IgD-negative memory B cell (primary cell): ENCODE data around the gene C10orf143. TPM values are rescaled to one million over a fixed set of nuclear protein-coding genes. Genes with fewer than 3 reads are reported as not detected.
"Not testable (repeated sequence)": the region's sequence is repeated elsewhere in the genome, so short reads cannot be mapped to it uniquely, and the experiment has no call there.

Experiments
- H3K27ac Mint-ChIP-seq, 3 donors: one replicate each; pipeline ENCODE4 v1.8.0; 2020 to 2022; ENCODE audit warnings: mild to moderate bottlenecking in 3 of 3, mixed read lengths in 3 of 3, moderate library complexity in 1 of 3
- H3K27me3 Mint-ChIP-seq: one replicate; pipeline ENCODE4 v1.8.0; 2021; ENCODE audit warnings: mixed read lengths
- H3K36me3 Mint-ChIP-seq: one replicate; pipeline ENCODE4 v1.8.0; 2020; ENCODE audit warnings: mild to moderate bottlenecking, mixed read lengths
- H3K4me1 Mint-ChIP-seq, 3 donors: one replicate each; pipeline ENCODE4 v1.8.0; 2020 to 2022; ENCODE audit warnings: mixed read lengths in 3 of 3, mild to moderate bottlenecking in 1 of 3
- H3K4me3 Mint-ChIP-seq, 4 donors: one replicate each; pipeline ENCODE4 v1.8.0; 2020 to 2022; ENCODE audit warnings: mild to moderate bottlenecking in 4 of 4, mixed read lengths in 4 of 4, moderate library complexity in 3 of 4
- H3K9me3 Mint-ChIP-seq, 3 donors: one replicate each; pipeline ENCODE4 v1.8.0; 2020 to 2021; ENCODE audit warnings: mixed read lengths in 3 of 3, mild to moderate bottlenecking in 1 of 3
- polyA plus RNA-seq: library from polyadenylated mRNA; unstranded; fragments of 300-500 nt; fragmentation: Illumina TruSeq; gene quantifications from one replicate; pipeline ENCODE4 v1.2.3, GENCODE V29; 2021

The C10orf143 gene
- polyA plus RNA-seq, 1 donor from 2014 or later = 21.1 TPM

GRCh38 chr10:130128062-130128781 is 17.6 kb upstream of the C10orf143 start:
- Mint-ChIP-seq H3K27me3 (peaks cover 14% of the 10 kb centered on the region), H3K4me3 (no peak overlapping the region), H3K27ac (no peak overlapping the region)

GRCh38 chr10:130127364-130128061 is 16.9 kb upstream of the C10orf143 start:
- Mint-ChIP-seq H3K9me3 (no peaks in the 10 kb centered on the region), H3K36me3 (no peaks in the 10 kb centered on the region), H3K27me3 (peaks cover 14% of the 10 kb centered on the region), H3K27ac (no peak overlapping the region), H3K4me1 (peaks cover 0 to 4% (median 3%) of the 10 kb centered on the region in 3 donors), H3K4me3 (no peak overlapping the region)

More at GRCh38 chr10:130128062-130128781, 17.6 kb upstream of the C10orf143 start:
- Mint-ChIP-seq H3K36me3 (no peaks in the 10 kb centered on the region), H3K9me3 (no peaks in the 10 kb centered on the region), H3K4me1 (peaks cover 0 to 4% (median 3%) of the 10 kb centered on the region in 3 donors)

- no peaks in the 10 kb centered on the region for H3K4me1 Mint-ChIP-seq
- H3K27ac Mint-ChIP-seq = no peak overlapping the region
- H3K27me3 Mint-ChIP-seq = peaks cover 1% of the 10 kb centered on the region
- H3K36me3 Mint-ChIP-seq = no peaks in the 10 kb centered on the region
- H3K9me3 Mint-ChIP-seq = peaks cover 0 to 15% (median 8%) of the 10 kb centered on the region in 3 donors
- H3K4me3 Mint-ChIP-seq = no peak overlapping the region
Observed at GRCh38 chr10:130121486-130122079, 11.0 kb upstream of the C10orf143 start.

- H3K4me1 Mint-ChIP-seq, H3K27ac Mint-ChIP-seq, H3K36me3 Mint-ChIP-seq, H3K27me3 Mint-ChIP-seq: not testable (repeated sequence)
- Mint-ChIP-seq H3K9me3 (peaks cover 0 to 17% (median 8%) of the 10 kb centered on the region in 3 donors), H3K4me3 (peak overlapping the region in 1 of 4 donors; percentile 40)
Observed at GRCh38 chr10:130117535-130117934, 6.9 kb upstream of the C10orf143 start.

- not testable (repeated sequence) for H3K27me3 Mint-ChIP-seq, H3K4me1 Mint-ChIP-seq, H3K27ac Mint-ChIP-seq, H3K36me3 Mint-ChIP-seq, H3K4me3 Mint-ChIP-seq
- peaks cover 0 to 17% (median 8%) of the 10 kb centered on the region in 3 donors for H3K9me3 Mint-ChIP-seq
Observed at GRCh38 chr10:130116942-130117341, 6.3 kb upstream of the C10orf143 start.

- no peaks in the 10 kb centered on the region for H3K36me3 Mint-ChIP-seq
- H3K27ac Mint-ChIP-seq = peak overlapping the region in 1 of 3 donors; percentile 3
- H3K4me1 Mint-ChIP-seq = peaks cover 5 to 23% (median 19%) of the 10 kb centered on the region in 3 donors
- no peaks in the 10 kb centered on the region for H3K27me3 Mint-ChIP-seq
- H3K4me3 Mint-ChIP-seq = peak overlapping the region in 1 of 4 donors; percentile 21
- peaks cover 0 to 10% (median 7%) of the 10 kb centered on the region in 3 donors for H3K9me3 Mint-ChIP-seq
Observed at GRCh38 chr10:130112821-130113220, 2.2 kb upstream of the C10orf143 start.

- H3K9me3 Mint-ChIP-seq = peaks cover 0 to 2% (median 0%) of the 10 kb centered on the region in 3 donors
- peak overlapping the region; percentile 91 to 99 (median 98) for H3K4me3 Mint-ChIP-seq
Observed at GRCh38 chr10:130111852-130112180, 1.2 kb upstream of the C10orf143 start.

GRCh38 chr10:130111113-130111851 is 652 bp upstream of the C10orf143 start:
- H3K4me1 Mint-ChIP-seq = peaks cover 15 to 32% (median 29%) of the 10 kb centered on the region in 3 donors
- peak overlapping the region; percentile 91 to 99 (median 98) for H3K4me3 Mint-ChIP-seq
- H3K27ac Mint-ChIP-seq = peak overlapping the region; percentile 92 to 99 (median 95)

More at GRCh38 chr10:130111852-130112180, 1.2 kb upstream of the C10orf143 start:
- Mint-ChIP-seq H3K27ac (peak overlapping the region; percentile 92 to 99 (median 95)), H3K36me3 (no peaks in the 10 kb centered on the region), H3K27me3 (no peaks in the 10 kb centered on the region), H3K4me1 (peaks cover 11 to 28% (median 27%) of the 10 kb centered on the region in 3 donors)

GRCh38 chr10:130109796-130110245 is 809 bp downstream of the C10orf143 start:
- Mint-ChIP-seq H3K36me3 (no peaks in the 10 kb centered on the region), H3K4me3 (peak overlapping the region; percentile 91 to 99 (median 98)), H3K27me3 (no peaks in the 10 kb centered on the region), H3K4me1 (peaks cover 15 to 31% (median 29%) of the 10 kb centered on the region in 3 donors), H3K9me3 (no peaks in the 10 kb centered on the region), H3K27ac (peak overlapping the region; percentile 92 to 99 (median 95))

More at GRCh38 chr10:130111113-130111851, 652 bp upstream of the C10orf143 start:
- H3K9me3 Mint-ChIP-seq = peaks cover 0 to 1% (median 0%) of the 10 kb centered on the region in 3 donors
- no peaks in the 10 kb centered on the region for H3K27me3 Mint-ChIP-seq
- no peaks in the 10 kb centered on the region for H3K36me3 Mint-ChIP-seq

- H3K27ac Mint-ChIP-seq = peak overlapping the region in 2 of 3 donors; percentile 53 to 95
- H3K4me3 Mint-ChIP-seq = peak overlapping the region in 3 of 4 donors; percentile 54 to 98 (median 82)
- no peaks in the 10 kb centered on the region for H3K27me3 Mint-ChIP-seq
- no peaks in the 10 kb centered on the region for H3K9me3 Mint-ChIP-seq
- H3K36me3 Mint-ChIP-seq = no peaks in the 10 kb centered on the region
- H3K4me1 Mint-ChIP-seq = peaks cover 15 to 31% (median 29%) of the 10 kb centered on the region in 3 donors
Observed at GRCh38 chr10:130108934-130109604, 1.6 kb downstream of the C10orf143 start.

- H3K4me3 Mint-ChIP-seq = peak overlapping the region in 2 of 4 donors; percentile 9 to 67
- peaks cover 15 to 31% (median 29%) of the 10 kb centered on the region in 3 donors for H3K4me1 Mint-ChIP-seq
- H3K36me3 Mint-ChIP-seq, H3K27ac Mint-ChIP-seq, H3K9me3 Mint-ChIP-seq, H3K27me3 Mint-ChIP-seq: not testable (repeated sequence)
Observed at GRCh38 chr10:130108146-130108545, 2.5 kb downstream of the C10orf143 start.

- Mint-ChIP-seq H3K4me3 (peak overlapping the region in 1 of 4 donors; percentile 65), H3K27me3 (no peaks in the 10 kb centered on the region), H3K4me1 (peaks cover 10 to 22% (median 22%) of the 10 kb centered on the region in 3 donors), H3K27ac (peak overlapping the region in 1 of 3 donors; percentile 18), H3K9me3 (no peaks in the 10 kb centered on the region), H3K36me3 (no peaks in the 10 kb centered on the region)
Observed at GRCh38 chr10:130105724-130106123, 4.9 kb downstream of the C10orf143 start.

GRCh38 chr10:130099344-130099743 is 11.3 kb downstream of the C10orf143 start:
- Mint-ChIP-seq H3K27ac (no peak overlapping the region), H3K36me3 (peaks cover 5% of the 10 kb centered on the region), H3K27me3 (no peaks in the 10 kb centered on the region), H3K4me3 (no peak overlapping the region), H3K4me1 (peaks cover 0 to 2% (median 0%) of the 10 kb centered on the region in 3 donors), H3K9me3 (peaks cover 0 to 2% (median 0%) of the 10 kb centered on the region in 3 donors)

- H3K4me1 Mint-ChIP-seq, H3K27ac Mint-ChIP-seq, H3K27me3 Mint-ChIP-seq, H3K4me3 Mint-ChIP-seq: not testable (repeated sequence)
- H3K9me3 Mint-ChIP-seq = peaks cover 2 to 16% (median 5%) of the 10 kb centered on the region in 3 donors
- H3K36me3 Mint-ChIP-seq = peaks cover 27% of the 10 kb centered on the region
Observed at GRCh38 chr10:130090565-130090964, 20.1 kb downstream of the C10orf143 start.
